Activated CD8-positive, alpha-beta T cell treated with anti-CD3 and anti-CD28 coated beads for 36 hours (primary cell): ENCODE measurements around the gene SPATA1. TPM values are rescaled to one million over a fixed set of nuclear protein-coding genes. Genes with fewer than 3 reads are reported as not detected.

Experiments
- ATAC-seq: fragments of 200-7000 bp; cut with Tn5 transposase; one replicate; pipeline ENCODE4 v1.10.0; 2021; ENCODE audit warnings: mild to moderate bottlenecking, moderate library complexity
- CTCF ChIA-PET: fragments of 350-600 bp; sonication (Branson Sonifier 250); formaldehyde crosslinking; loops from one replicate; lab custom pipeline; 2021; ENCODE audit warnings: antibody characterized with exemption; lab: Charles Lee
- POLR2A ChIA-PET: fragments of 350-600 bp; sonication (Branson Sonifier 250); formaldehyde crosslinking; loops from one replicate; lab custom pipeline; 2021; ENCODE audit warnings: antibody characterized with exemption; lab: Charles Lee
- DNase-seq: peaks from one replicate; pipeline ENCODE4 v3.0.0-alpha.2; 2020
- H3K27ac Mint-ChIP-seq: one replicate; pipeline ENCODE4 v1.8.0; 2021; ENCODE audit warnings: mild to moderate bottlenecking, mixed read lengths
- H3K27me3 Mint-ChIP-seq: one replicate; pipeline ENCODE4 v1.8.0; 2021; ENCODE audit warnings: mixed read lengths
- H3K36me3 Mint-ChIP-seq: one replicate; pipeline ENCODE4 v1.8.0; 2021; ENCODE audit warnings: low read depth, mixed read lengths
- H3K4me1 Mint-ChIP-seq: one replicate; pipeline ENCODE4 v1.8.0; 2021; ENCODE audit warnings: low read depth, mixed read lengths
- H3K4me3 Mint-ChIP-seq: one replicate; pipeline ENCODE4 v1.8.0; 2021; ENCODE audit warnings: mild to moderate bottlenecking, moderate library complexity, mixed read lengths
- H3K9me3 Mint-ChIP-seq: one replicate; pipeline ENCODE4 v1.8.0; 2021; ENCODE audit warnings: mixed read lengths
- intact Hi-C: fragments of 100-400 bp; cut with micrococcal nuclease; formaldehyde crosslinking; loops from one replicate; pipeline ENCODE4 v1.10.0; 2022
- total RNA-seq, 2 experiments: library from RNA; stranded (reverse); gene quantifications; one replicate each; pipeline ENCODE4 v1.2.3, GENCODE V29; 2021
- TF ChIP-seq, protein P1 (sequence below): fragments of 200-600 bp; IDR thresholded peaks from one replicate; pipeline ENCODE4 v1.8.0; 2022; ENCODE audit warnings: antibody characterized with exemption, mild to moderate bottlenecking

The SPATA1 gene
- total RNA-seq, 2 experiments from 2014 or later = 2.5 to 3.0 TPM

DNA sequence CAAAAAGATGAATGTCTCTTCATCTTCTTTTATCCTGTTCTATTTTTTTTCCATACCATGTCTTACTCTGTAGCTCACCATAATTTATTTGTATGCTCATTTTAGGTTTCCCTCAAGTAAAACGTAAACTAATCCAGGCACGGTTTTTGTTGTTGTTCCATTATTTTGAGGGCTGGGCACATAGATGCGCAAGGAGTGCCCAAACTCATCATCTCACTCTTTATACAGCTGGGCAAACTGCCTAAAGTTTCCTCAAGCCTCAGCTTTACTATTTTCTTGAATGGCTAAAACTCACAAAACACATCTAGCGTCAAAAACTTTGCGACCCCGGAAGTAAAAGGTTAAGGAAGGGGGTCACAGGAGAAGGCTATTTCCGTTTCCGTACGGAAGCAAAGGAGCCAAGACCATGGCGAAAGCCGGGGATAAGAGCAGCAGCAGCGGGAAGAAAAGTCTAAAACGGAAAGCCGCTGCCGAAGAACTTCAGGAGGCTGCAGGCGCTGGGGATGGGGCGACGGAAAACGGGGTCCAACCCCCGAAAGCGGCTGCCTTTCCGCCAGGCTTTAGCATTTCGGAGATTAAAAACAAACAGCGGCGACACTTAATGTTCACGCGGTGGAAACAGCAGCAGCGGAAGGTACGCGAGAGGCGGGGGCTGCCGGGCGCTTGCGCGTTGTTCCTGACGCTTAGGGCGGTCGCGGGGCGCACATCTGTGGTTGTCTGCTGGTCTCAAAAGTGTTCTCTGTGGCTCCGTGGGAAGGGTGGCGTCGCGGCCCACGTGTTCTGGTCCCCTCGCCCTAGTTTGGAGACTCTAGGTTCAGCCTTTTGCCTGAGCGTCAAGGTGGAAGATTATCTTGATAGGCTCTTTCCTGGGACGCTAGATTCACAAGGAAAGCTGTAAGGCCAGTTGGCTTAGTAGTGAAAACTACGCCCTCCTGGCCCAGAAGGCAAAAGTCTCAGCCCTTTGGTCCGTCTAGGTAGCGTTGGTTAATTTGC, 27.0 kb upstream of the SPATA1 start, which contains the start of gene RPF1:
Gene RPF1, plus strand, starts transcription at position 391 of the 993 bp plus-strand sequence. Its CDS starts 16 bp downstream, at position 407.
- peak; percentile 95 for ATAC-seq
- Mint-ChIP-seq H3K27me3 (peaks cover 16% of the 10 kb centered on the region), H3K9me3 (peaks cover 6% of the 10 kb centered on the region), H3K27ac (peak within 1 kb of the TSS; percentile 99), H3K4me1 (peaks cover 38% of the 10 kb centered on the region), H3K36me3 (peaks cover 35% of the 10 kb centered on the region), H3K4me3 (peak within 1 kb of the TSS; percentile 99)
- TF ChIP-seq, protein P1, sequence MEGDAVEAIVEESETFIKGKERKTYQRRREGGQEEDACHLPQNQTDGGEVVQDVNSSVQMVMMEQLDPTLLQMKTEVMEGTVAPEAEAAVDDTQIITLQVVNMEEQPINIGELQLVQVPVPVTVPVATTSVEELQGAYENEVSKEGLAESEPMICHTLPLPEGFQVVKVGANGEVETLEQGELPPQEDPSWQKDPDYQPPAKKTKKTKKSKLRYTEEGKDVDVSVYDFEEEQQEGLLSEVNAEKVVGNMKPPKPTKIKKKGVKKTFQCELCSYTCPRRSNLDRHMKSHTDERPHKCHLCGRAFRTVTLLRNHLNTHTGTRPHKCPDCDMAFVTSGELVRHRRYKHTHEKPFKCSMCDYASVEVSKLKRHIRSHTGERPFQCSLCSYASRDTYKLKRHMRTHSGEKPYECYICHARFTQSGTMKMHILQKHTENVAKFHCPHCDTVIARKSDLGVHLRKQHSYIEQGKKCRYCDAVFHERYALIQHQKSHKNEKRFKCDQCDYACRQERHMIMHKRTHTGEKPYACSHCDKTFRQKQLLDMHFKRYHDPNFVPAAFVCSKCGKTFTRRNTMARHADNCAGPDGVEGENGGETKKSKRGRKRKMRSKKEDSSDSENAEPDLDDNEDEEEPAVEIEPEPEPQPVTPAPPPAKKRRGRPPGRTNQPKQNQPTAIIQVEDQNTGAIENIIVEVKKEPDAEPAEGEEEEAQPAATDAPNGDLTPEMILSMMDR = no peak
- POLR2A ChIA-PET = interaction anchor here (0.6 to 4.7 kb wide), 7 partner anchors 9 to 335 kb away, joined by 3 to 42 read pairs (median 4); partner anchors contain the start of genes GNG5, PRKACB and SPATA1
- DNase-seq = peak; percentile 87
- CTCF ChIA-PET = interaction anchor here (0.6 to 3.4 kb wide), 13 partner anchors 10 to 392 kb away, joined by 3 to 21 read pairs (median 3); partner anchors contain the start of gene CTBS
- intact Hi-C loops = no loop called here

DNA sequence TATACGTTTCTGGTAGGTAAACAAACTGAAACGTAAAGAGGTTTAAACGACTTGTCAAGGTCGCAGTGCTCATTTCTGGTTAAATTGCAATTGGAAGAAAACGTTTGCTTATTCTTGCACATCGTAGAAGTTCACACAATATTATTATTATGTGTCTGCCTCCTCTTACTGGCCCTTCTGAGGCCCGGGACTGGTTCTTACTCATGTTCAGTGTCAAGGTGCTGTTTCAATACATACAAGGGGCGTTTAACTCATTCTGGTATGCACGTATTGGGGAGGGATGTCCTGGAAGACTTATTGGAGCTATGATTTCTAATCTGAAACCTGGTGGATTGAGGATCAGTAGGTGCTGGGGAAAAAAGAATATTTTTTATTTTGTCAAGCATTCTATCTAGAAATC, 26.2 kb upstream of the SPATA1 start:
- Mint-ChIP-seq H3K27ac (peak overlapping the region; percentile 99), H3K4me1 (peaks cover 40% of the 10 kb centered on the region), H3K9me3 (peaks cover 6% of the 10 kb centered on the region), H3K27me3 (peaks cover 10% of the 10 kb centered on the region), H3K4me3 (peak overlapping the region; percentile 99), H3K36me3 (peaks cover 42% of the 10 kb centered on the region)
- intact Hi-C loops = loop anchor here (5.0 kb wide), 1 partner anchor 38 kb away; no protein-coding TSS in a partner anchor
- ATAC-seq = no peak
- TF ChIP-seq, protein P1 = no peak
- peak; percentile 17 for DNase-seq
- ChIA-PET CTCF (interaction anchor here (0.6 to 3.4 kb wide), 12 partner anchors 13 to 393 kb away, joined by 3 to 21 read pairs (median 3); partner anchors contain the start of gene CTBS), POLR2A (interaction anchor here (0.7 to 4.7 kb wide), 5 partner anchors 10 to 336 kb away, joined by 3 to 42 read pairs (median 4); partner anchors contain the start of genes GNG5, PRKACB and SPATA1)

GRCh38 chr1:84480650-84481049, 25.5 kb upstream of the SPATA1 start:
- intact Hi-C loops = loop anchor here (5.0 kb wide), 1 partner anchor 38 kb away; no protein-coding TSS in a partner anchor
- ChIA-PET POLR2A (interaction anchor here (1.6 to 4.7 kb wide), 3 partner anchors 10 to 93 kb away, joined by 4 to 42 read pairs (median 7); partner anchors contain the start of genes GNG5 and SPATA1), CTCF (interaction anchor here (0.9 to 3.4 kb wide), 9 partner anchors 10 to 273 kb away, joined by 3 to 21 read pairs (median 3); partner anchors contain the start of gene CTBS)
- no peak for DNase-seq
- Mint-ChIP-seq H3K36me3 (peaks cover 49% of the 10 kb centered on the region), H3K27ac (no peak overlapping the region), H3K4me1 (peaks cover 43% of the 10 kb centered on the region), H3K9me3 (peaks cover 6% of the 10 kb centered on the region), H3K4me3 (peak overlapping the region; percentile 99), H3K27me3 (peaks cover 8% of the 10 kb centered on the region)
- TF ChIP-seq, protein P1 = no peak
- no peak for ATAC-seq

- CTCF ChIA-PET = interaction anchor here (0.7 to 3.4 kb wide), 6 partner anchors 11 to 272 kb away, joined by 3 to 21 read pairs (median 4); no protein-coding TSS in a partner anchor
- Mint-ChIP-seq H3K4me3 (peak overlapping the region; percentile 7), H3K36me3 (peaks cover 54% of the 10 kb centered on the region), H3K27ac (no peak overlapping the region), H3K27me3 (peaks cover 5% of the 10 kb centered on the region), H3K9me3 (peaks cover 11% of the 10 kb centered on the region), H3K4me1 (peaks cover 48% of the 10 kb centered on the region)
- POLR2A ChIA-PET = interaction anchor here (4.7 kb wide), 1 partner anchor 24 kb away, joined by 42 read pairs; the partner anchor contains the start of genes GNG5 and SPATA1
- intact Hi-C loops = loop anchor here (5.0 kb wide), 1 partner anchor 39 kb away; no protein-coding TSS in a partner anchor
- ATAC-seq (no peak), DNase-seq (no peak)
- TF ChIP-seq, protein P1 = no peak
Measured at GRCh38 chr1:84481317-84481716, 24.9 kb upstream of the SPATA1 start.
